ENCODE data around the gene NCOA7. TPM values are rescaled to one million over a fixed set of nuclear protein-coding genes. Genes with fewer than 3 reads are reported as not detected.
"Not testable (repeated sequence)": the region's sequence is repeated elsewhere in the genome, so short reads cannot be mapped to it uniquely, and the experiment has no call there.

Gene NCOA7
- total RNA-seq, 1 donor from 2014 or later: 33.4 TPM

- Mint-ChIP-seq H3K4me1 (peaks cover 7% of the 10 kb centered on the region), H3K27me3 (no peaks in the 10 kb centered on the region), H3K9me3 (no peaks in the 10 kb centered on the region), H3K4me3 (no peak overlapping the region), H3K36me3 (ENCODE audit: low read depth) (peaks cover 61% of the 10 kb centered on the region), H3K27ac (no peak overlapping the region)
- ChIA-PET POLR2A (no interaction called here), CTCF (no interaction called here)
- no peak for ATAC-seq (ENCODE audit: low read depth)
- no peak for DNase-seq
- no peak for TF ChIP-seq CTCF (IDR thresholded peaks at IDR 0.05)
- intact Hi-C loops (cut with micrococcal nuclease): no loop called here
These were observed 137.0 kb downstream of the NCOA7 start for GRCh38 chr6:125927761-125928160.

GRCh38 chr6:125930765-125931418 is 140.1 kb downstream of the NCOA7 start:
- ChIA-PET CTCF (no interaction called here), POLR2A (no interaction called here)
- Mint-ChIP-seq H3K9me3 (no peaks in the 10 kb centered on the region), H3K36me3 (ENCODE audit: low read depth) (peaks cover 38% of the 10 kb centered on the region), H3K27ac (no peak overlapping the region), H3K27me3 (no peaks in the 10 kb centered on the region), H3K4me1 (peaks cover 7% of the 10 kb centered on the region), H3K4me3 (no peak overlapping the region)
- DNase-seq (no peak), ATAC-seq (ENCODE audit: low read depth) (no peak)
- intact Hi-C loops (cut with micrococcal nuclease): no loop called here
- TF ChIP-seq CTCF (IDR thresholded peaks at IDR 0.05): no peak

GRCh38 chr6:125931733-125932450 is 141.1 kb downstream of the NCOA7 start:
- H3K27me3 Mint-ChIP-seq: no peaks in the 10 kb centered on the region
- intact Hi-C loops (cut with micrococcal nuclease): no loop called here
- TF ChIP-seq CTCF (IDR thresholded peaks at IDR 0.05): no peak
- ATAC-seq (ENCODE audit: low read depth) (no peak), DNase-seq (no peak)
- no peaks in the 10 kb centered on the region for H3K9me3 Mint-ChIP-seq
- H3K36me3 Mint-ChIP-seq (ENCODE audit: low read depth): peaks cover 33% of the 10 kb centered on the region
- ChIA-PET POLR2A (no interaction called here), CTCF (interaction anchor here (1.1 kb wide), 1 partner anchor 24 kb away, joined by 4 read pairs; no protein-coding TSS in a partner anchor)
- no peak overlapping the region for H3K4me3 Mint-ChIP-seq
- H3K4me1 Mint-ChIP-seq: peaks cover 7% of the 10 kb centered on the region
- no peak overlapping the region for H3K27ac Mint-ChIP-seq

- intact Hi-C loops (cut with micrococcal nuclease): no loop called here
- CTCF ChIA-PET: interaction anchor here (1.1 kb wide), 1 partner anchor 24 kb away, joined by 4 read pairs; no protein-coding TSS in a partner anchor
- POLR2A ChIA-PET: no interaction called here
- no peak for ATAC-seq (ENCODE audit: low read depth)
- Mint-ChIP-seq H3K4me1 (peaks cover 7% of the 10 kb centered on the region), H3K27me3 (no peaks in the 10 kb centered on the region), H3K36me3 (ENCODE audit: low read depth) (peaks cover 31% of the 10 kb centered on the region), H3K4me3 (no peak overlapping the region), H3K27ac (no peak overlapping the region), H3K9me3 (no peaks in the 10 kb centered on the region)
- DNase-seq: no peak
- TF ChIP-seq CTCF (IDR thresholded peaks at IDR 0.05): no peak
These were observed 141.7 kb downstream of the NCOA7 start for GRCh38 chr6:125932451-125932795.

- ATAC-seq (ENCODE audit: low read depth); H3K27ac Mint-ChIP-seq; H3K9me3 Mint-ChIP-seq; intact Hi-C loops (cut with micrococcal nuclease); CTCF ChIA-PET; H3K4me3 Mint-ChIP-seq; POLR2A ChIA-PET; DNase-seq; H3K4me1 Mint-ChIP-seq; H3K27me3 Mint-ChIP-seq: not testable (repeated sequence)
- H3K36me3 Mint-ChIP-seq (ENCODE audit: low read depth): peaks cover 13% of the 10 kb centered on the region
These were observed 144.8 kb downstream of the NCOA7 start for GRCh38 chr6:125935520-125935919.

Measured in activated B cell treated with CpG ODN at 0.5 μM for 24 hours (primary cell).